Measurements from ENCODE around the gene SYT15.

GRCh38 chr10:46560952-46561351, 18.0 kb upstream of the SYT15 start:
- TF ChIP-seq POLR2A (IDR thresholded peaks at IDR 0.05) (no peak), CTCF (IDR thresholded peaks at IDR 0.05) (no peak)
